Spleen (tissue), 7 donors: ENCODE measurements around the gene OPTN.

Experiments used
- CTCF ChIP-seq, 11 experiments: fragments of 200-600 bp in 7 of 11; fragments of 450-650 bp in 4 of 11; sonication (generic) in 4 of 11; IDR thresholded peaks in 8 of 11; conservative IDR thresholded peaks in 3 of 11; 1 replicate in 7 of 11; 2 replicates in 4 of 11; pipeline versions ENCODE4 v1.4.0 to v1.8.0; 2016 to 2021; ENCODE audit warnings: antibody characterized with exemption in 11 of 11, inconsistent platforms in 4 of 11, mild to moderate bottlenecking in 1 of 11
- POLR2A ChIP-seq, 3 donors: fragments of 450-650 bp; IDR thresholded peaks; one replicate each; pipeline ENCODE4 v1.5.1; 2017; ENCODE audit warnings: antibody characterized with exemption in 3 of 3, mild to moderate bottlenecking in 1 of 3
- donor health status: DM: no; HTN: no; CAD: no; lungs with moderate emphysema.
- donor health status: DM: no; HTN: no; CAD: no.
- donor health status: DM: no; HTN: no; CAD: no.

GRCh38 chr10:13099666-13100348, at the start of gene OPTN:
- peak; percentile 17 to 67 (median 56) for TF ChIP-seq CTCF (IDR thresholded peaks at IDR 0.05 in 8 of 11, conservative IDR thresholded peaks at IDR 0.05 in 3 of 11)
- TF ChIP-seq POLR2A (IDR thresholded peaks at IDR 0.05), result no peak
